Stimulated activated CD8-positive, alpha-beta memory T cell treated with anti-CD3 and anti-CD28 coated beads, Interleukin-15, amount 100 ng/mL, for 4 hours (primary cell): ENCODE measurements around the gene LAMP1.
"Not testable (repeated sequence)": the region's sequence is repeated elsewhere in the genome, so short reads cannot be mapped to it uniquely, and the experiment has no call there.

Experiments
- DNase-seq, 2 donors: peaks; one replicate each; pipeline ENCODE4 v3.0.0-alpha.2; 2020; ENCODE audit warnings: low read depth in 2 of 2

The LAMP1 gene

DNA sequence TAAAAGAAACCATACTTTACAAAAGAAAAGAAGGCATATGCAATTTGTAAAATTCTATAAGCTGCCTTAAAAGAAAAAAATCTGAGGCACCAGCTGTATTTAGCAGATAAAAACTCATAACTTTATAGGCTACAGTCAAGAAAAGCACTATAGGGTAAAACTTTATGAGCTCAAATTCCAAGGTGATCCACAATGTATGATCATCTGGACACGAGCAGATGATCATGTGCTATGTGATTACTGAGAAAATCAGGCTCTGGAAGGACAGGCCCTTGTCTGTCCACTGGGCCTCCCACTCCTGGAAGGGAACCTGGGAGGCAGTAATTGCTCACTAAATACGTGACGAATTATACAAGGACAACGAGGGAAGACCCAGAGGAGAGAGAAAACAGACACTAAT, 59.6 kb downstream of the LAMP1 start:
- DNase-seq: no peak

DNA sequence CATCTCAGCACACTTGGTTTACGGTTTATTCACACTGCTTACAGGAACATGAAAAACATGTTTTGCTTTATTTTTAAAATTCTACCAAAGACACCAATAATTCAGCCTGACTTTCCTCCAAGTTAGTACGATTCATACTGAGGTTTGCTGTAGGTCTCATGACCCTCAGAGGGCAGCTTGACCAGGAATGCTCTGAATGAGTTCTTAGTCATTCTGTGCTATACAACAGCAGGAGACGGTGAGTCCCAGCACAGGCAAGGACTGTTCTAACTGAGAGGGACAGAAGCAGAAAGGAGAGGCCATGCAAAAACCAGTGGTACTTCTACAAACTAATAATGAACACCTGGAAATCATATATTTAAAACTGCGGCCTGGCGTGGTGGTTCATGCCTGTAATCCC, 60.5 kb downstream of the LAMP1 start:
- DNase-seq: no peak

- DNase-seq: no peak
Measured at GRCh38 chr13:113358653-113359190, 61.7 kb downstream of the LAMP1 start.

GRCh38 chr13:113359571-113359970, 62.5 kb downstream of the LAMP1 start:
- no peak for DNase-seq

GRCh38 chr13:113360446-113360845, 63.4 kb downstream of the LAMP1 start:
- no peak for DNase-seq

- DNase-seq: no peak
Measured at GRCh38 chr13:113361406-113361805, 64.4 kb downstream of the LAMP1 start.

GRCh38 chr13:113364311-113364889, 67.4 kb downstream of the LAMP1 start:
- no peak for DNase-seq

DNA sequence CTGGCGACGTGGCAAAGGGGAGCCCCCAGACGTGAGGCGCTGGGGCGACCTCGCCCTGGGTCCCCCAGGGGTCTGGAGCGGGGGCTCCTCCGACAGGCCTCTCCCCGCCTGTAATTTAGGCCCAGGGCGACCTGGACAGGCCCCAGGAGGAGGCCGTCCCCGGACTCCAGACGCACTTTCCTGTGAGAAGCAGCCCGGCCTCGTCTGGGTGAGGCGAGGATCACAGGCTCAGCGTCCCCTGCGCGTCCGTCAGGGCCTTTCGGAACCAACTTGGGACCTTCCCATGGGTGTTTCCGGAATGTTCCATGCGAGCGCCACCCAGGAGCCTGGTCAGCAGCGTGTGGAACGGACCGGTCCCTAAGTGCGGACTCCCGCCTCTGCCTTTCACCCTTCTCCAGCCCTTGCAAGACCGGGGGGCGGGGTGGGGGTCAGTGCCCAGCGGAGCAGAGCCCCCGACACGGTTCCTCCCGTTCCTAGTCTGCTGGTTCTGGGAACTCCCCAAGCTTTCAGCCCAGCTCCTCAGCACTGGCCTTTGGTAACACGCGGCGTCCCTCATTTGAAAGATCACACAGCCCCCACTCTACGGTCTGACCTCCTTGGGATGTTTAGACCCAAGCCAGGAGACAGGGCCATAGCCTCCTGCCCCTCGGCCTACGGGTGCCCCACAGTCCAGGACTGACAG, 68.0 kb downstream of the LAMP1 start:
- DNase-seq: no peak

GRCh38 chr13:113365583-113365970, 68.5 kb downstream of the LAMP1 start:
- DNase-seq: no peak

- DNase-seq: no peak
Measured at GRCh38 chr13:113365971-113366588, 69.0 kb downstream of the LAMP1 start.

DNA sequence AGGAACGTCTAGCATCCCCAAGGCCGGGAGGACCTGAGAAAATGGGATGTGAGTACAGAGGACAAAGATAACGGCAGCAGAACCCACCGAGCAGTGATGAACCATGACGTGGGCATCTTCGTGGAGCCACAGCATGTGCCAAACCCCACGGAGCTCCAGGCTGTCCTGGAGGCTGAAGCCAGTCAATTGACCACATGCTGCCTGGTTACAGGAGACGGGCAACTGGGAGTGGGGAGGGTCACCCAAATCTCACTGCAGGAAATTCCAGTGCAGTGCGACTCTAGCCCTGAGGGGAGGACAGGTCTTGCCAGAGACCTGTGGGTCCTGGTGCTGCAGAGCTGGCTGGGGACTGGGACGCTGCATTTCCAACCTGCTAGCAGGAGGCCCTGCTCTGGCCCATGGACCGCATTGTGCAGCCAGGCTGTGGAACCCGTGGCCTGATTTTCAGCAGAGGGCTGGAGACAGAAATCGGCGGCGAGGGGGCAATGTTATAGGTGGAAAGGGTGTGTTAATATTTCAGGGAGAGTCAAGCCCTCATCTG, 70.1 kb downstream of the LAMP1 start:
- DNase-seq: no peak

DNA sequence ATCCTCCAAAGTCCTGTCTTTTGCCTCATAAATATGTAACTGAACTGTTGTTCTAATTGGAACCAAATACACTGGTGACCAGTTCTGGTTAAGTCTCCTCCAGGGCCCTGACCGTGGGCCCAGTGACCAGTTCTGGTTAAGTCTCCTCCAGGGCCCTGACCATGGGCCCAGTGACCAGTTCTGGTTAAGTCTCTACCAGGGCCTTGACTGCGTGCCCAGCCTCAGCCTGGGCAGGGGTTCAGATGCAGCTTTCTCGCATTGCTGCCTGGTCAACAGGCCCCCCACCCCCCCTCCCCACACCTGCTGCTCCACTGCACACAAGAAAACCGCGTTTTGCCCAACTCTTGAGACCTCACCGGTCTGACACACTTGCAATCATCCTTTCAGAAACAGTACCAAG, 70.7 kb downstream of the LAMP1 start:
- DNase-seq: no peak

GRCh38 chr13:113368353-113368752, 71.3 kb downstream of the LAMP1 start:
- DNase-seq: not testable (repeated sequence)

GRCh38 chr13:113369189-113369588, 72.2 kb downstream of the LAMP1 start:
- DNase-seq: no peak

DNA sequence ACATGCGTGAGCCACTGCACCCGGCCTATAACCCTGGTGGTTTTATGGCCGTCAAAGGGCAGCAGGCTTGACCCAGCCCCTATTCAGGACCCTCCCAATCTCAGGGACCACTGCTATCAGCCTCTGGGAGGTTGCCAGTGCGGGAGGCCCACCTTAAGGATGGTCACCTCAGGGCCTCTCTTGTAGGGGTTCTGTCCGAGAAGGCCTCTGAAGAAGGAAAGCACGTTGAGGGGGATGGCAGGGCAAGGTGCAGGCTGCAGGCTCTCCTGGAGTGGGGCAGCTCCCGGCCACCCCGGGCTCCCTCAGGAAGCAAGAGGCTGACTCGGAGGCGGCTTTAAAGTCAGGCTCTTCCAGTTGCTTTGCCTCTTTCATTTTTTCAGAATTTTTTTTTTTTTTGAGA, 72.8 kb downstream of the LAMP1 start:
- no peak for DNase-seq

GRCh38 chr13:113371061-113371460, 74.0 kb downstream of the LAMP1 start:
- DNase-seq: no peak

DNA sequence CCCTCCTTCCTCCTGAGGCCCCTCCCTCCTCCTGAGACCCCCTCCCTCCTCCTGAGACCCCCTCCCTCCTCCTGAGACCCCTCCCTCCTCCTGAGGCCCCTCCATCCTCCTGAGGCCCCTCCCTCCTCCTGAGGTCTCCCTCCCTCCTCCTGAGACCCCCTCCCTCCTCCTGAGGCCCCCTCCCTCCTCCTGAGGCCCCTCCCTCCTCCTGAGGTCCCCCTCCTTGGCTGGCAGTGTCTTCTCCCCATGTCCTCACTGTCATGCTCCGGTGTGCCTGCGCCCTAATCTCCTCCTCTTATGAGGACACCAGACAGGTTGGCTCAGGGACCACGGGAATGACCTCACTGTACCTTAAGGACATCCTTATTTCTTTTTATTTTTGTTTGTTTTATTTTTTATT, 74.7 kb downstream of the LAMP1 start:
- DNase-seq: not testable (repeated sequence)
